Fibroblast of lung (primary cell): Measurements from ENCODE around the gene ECI2.

Experiments
- CTCF ChIP-seq, 2 donors: IDR thresholded peaks in 1 of 2; conservative IDR thresholded peaks in 1 of 2; 1 replicate in 1 of 2; 2 replicates in 1 of 2; pipeline ENCODE4 v1.5.1; 2011 to 2012; ENCODE audit warnings: low read length in 2 of 2, control low read depth in 1 of 2, inconsistent platforms in 1 of 2, low read depth in 1 of 2, mild to moderate bottlenecking in 1 of 2
- EZH2 ChIP-seq: IDR thresholded peaks from 2 replicates; pipeline ENCODE4 v1.5.1; 2012; ENCODE audit warnings: low read length, control low read depth, mild to moderate bottlenecking; ENCODE audit errors: missing control alignments

DNA sequence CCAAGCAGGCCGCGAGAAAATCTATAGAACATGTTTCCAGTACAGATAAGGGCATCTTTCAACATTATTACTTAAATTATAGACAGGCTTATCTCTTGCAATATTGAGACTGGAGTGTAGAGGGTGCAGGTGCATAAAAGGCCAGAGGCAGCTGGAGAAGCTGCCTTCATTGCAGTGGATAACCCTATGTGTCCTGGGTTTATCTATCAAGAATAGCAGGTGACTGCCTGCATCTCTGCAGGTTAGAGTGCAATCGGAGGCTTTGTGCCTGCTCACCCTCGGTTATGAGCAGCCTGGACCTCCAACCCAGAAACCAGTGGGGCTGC, 28.7 kb upstream of the ECI2 start:
- TF ChIP-seq CTCF (conservative IDR thresholded peaks at IDR 0.05 in 1 of 2, IDR thresholded peaks at IDR 0.05 in 1 of 2; ENCODE audit: low read depth in 1 of 2, low read length in 2 of 2) = no peak
- TF ChIP-seq EZH2 = no peak
